Subcutaneous adipose tissue (tissue), 4 donors: ENCODE results near the gene TBXA2R. TPM values are rescaled to one million over a fixed set of nuclear protein-coding genes. Genes with fewer than 3 reads are reported as not detected.

Source experiments
- CTCF ChIP-seq: fragments of 450-650 bp; IDR thresholded peaks from one replicate; pipeline ENCODE4 v1.5.1; 2016; ENCODE audit warnings: low read depth, mild to moderate bottlenecking, control low read depth, antibody characterized with exemption, moderate library complexity
- total RNA-seq, 4 donors: library from RNA; depleted of rRNA; stranded (reverse); fragments of >200 nt; gene quantifications; one replicate each; pipeline ENCODE4 v1.1.0, GENCODE V29; 2016

Gene TBXA2R
- total RNA-seq, 4 donors from 2014 or later = 0.34 to 4.0 TPM; not detected in 2

GRCh38 chr19:3610745-3611717 is 4.4 kb upstream of the TBXA2R start:
- no peak for TF ChIP-seq CTCF

- TF ChIP-seq CTCF = no peak
These were observed 3.4 kb upstream of the TBXA2R start for GRCh38 chr19:3609779-3610719.

- TF ChIP-seq CTCF = no peak
These were observed 2.2 kb upstream of the TBXA2R start for GRCh38 chr19:3608750-3609322.

GRCh38 chr19:3608079-3608641 is 1.5 kb upstream of the TBXA2R start:
- no peak for TF ChIP-seq CTCF

- no peak for TF ChIP-seq CTCF
These were observed 816 bp upstream of the TBXA2R start for GRCh38 chr19:3607303-3608078.

- no peak for TF ChIP-seq CTCF
These were observed 443 bp downstream of the TBXA2R start for GRCh38 chr19:3606174-3606689.
